Psoas muscle (tissue), 8 donors: Measurements from ENCODE around the gene ANKMY1. TPM values are rescaled to one million over a fixed set of nuclear protein-coding genes. Genes with fewer than 3 reads are reported as not detected.
A peak's percentile ranks its signal among the peaks of the same experiment; 100 is the strongest.

Experiments used
- ATAC-seq, 4 donors: fragments of 200-7000 bp; cut with Tn5 transposase; one replicate each; pipeline ENCODE4 v1.9.1; 2020; ENCODE audit warnings: moderate library complexity in 3 of 4, mild to moderate bottlenecking in 2 of 4
- DNase-seq, 2 donors: peaks; one replicate each; pipeline ENCODE4 v3.0.0-alpha.2; 2020
- H3K27ac ChIP-seq: fragments of 200-600 bp; one replicate; pipeline ENCODE4 v1.8.0; 2022
- H3K27me3 ChIP-seq, 3 donors: fragments of 200-600 bp in 1 of 3; one replicate each; pipeline versions ENCODE4 v1.6.1 to v1.8.0; 2013 to 2022; ENCODE audit warnings: low read length in 2 of 3, mild to moderate bottlenecking in 2 of 3, moderate library complexity in 1 of 3; ENCODE audit not compliant: insufficient read depth in 3 of 3
- H3K36me3 ChIP-seq, 2 donors: fragments of 200-600 bp in 1 of 2; one replicate each; pipeline versions ENCODE4 v1.6.1 to v1.8.0; 2013 to 2022; ENCODE audit warnings: low read depth in 1 of 2, mild to moderate bottlenecking in 1 of 2, moderate library complexity in 1 of 2; ENCODE audit not compliant: insufficient read depth in 1 of 2
- H3K4me1 ChIP-seq: fragments of 200-600 bp; one replicate; pipeline ENCODE4 v1.8.0; 2022
- H3K4me3 ChIP-seq: fragments of 200-600 bp; one replicate; pipeline ENCODE4 v1.8.0; 2022; ENCODE audit warnings: mild to moderate bottlenecking
- H3K9me3 ChIP-seq: fragments of 200-600 bp; one replicate; pipeline ENCODE4 v1.8.0; 2022
- WGBS, 3 donors: extraction: QIAGEN DNeasy Blood & Tissue Kit; methylation state at CpG; one replicate each; pipeline versions ENCODE4 v1.1.6 to v1.1.7; 2013; 5-methylcytosine and 5-hydroxymethylcytosine counted together
- intact Hi-C, 2 donors: fragments of 100-400 bp; cut with DNase I; formaldehyde crosslinking; loops; one replicate each; pipeline versions ENCODE4 v1.11.0 to v1.14.2; 2022
- polyA plus RNA-seq, 3 donors: library from polyadenylated mRNA; stranded (reverse); fragments of 200-250 nt; gene quantifications; one replicate each; pipeline ENCODE4 v1.2.3, GENCODE V29; 2013
- total RNA-seq, 4 donors: library from RNA; stranded (reverse); fragmentation: NEBNext Ultra II Directional in 2 of 4; extraction: Animal tissue kit (Norgen Biotek cat#: 25700) in 2 of 4; gene quantifications; one replicate each; pipeline versions ENCODE4 v1.2.1 to v1.2.4, GENCODE V29; 2021 to 2023
- TF ChIP-seq, protein P1 (sequence below): fragments of 200-600 bp; IDR thresholded peaks from one replicate; pipeline ENCODE4 v1.8.0; 2022; ENCODE audit warnings: antibody characterized with exemption
- donor health status: healthy with polysubstance abuse.
- donor health status: DM: no; HTN: no; CAD: no; lungs with moderate emphysema.
- donor health status: Bipolar disorder and iron deficiency.
- donor health status: healthy.
- donor health status: DM: yes; HTN: yes; CAD: no.
- donor health status: DM: no; HTN: no; CAD: no.
- donor health status: DM: no; HTN: no; CAD: no.
- donor health status: DM: yes; HTN: yes; CAD: no.

Gene ANKMY1
- total and polyA plus RNA-seq, 7 donors = 1.4 to 5.8 (median 3.0) TPM

DNA sequence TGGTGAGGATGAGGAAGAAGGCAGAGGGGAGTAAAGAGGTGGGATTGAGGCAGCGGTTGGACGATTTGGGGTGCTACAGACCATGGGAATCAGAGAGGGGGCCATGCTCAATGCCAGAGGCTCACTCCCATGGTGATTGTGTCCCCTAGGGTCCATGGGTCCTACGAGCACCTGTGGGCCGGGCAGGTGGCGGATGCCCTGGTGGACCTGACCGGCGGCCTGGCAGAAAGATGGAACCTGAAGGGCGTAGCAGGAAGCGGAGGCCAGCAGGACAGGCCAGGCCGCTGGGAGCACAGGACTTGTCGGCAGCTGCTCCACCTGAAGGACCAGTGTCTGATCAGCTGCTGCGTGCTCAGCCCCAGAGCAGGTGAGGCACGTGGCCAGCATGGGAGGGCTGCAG lies 34.0 kb upstream of the ANKMY1 start:
- WGBS, 3 donors = 94 to 97% (median 97%) methylated on average over 13 of the region's 13 CpGs

DNA sequence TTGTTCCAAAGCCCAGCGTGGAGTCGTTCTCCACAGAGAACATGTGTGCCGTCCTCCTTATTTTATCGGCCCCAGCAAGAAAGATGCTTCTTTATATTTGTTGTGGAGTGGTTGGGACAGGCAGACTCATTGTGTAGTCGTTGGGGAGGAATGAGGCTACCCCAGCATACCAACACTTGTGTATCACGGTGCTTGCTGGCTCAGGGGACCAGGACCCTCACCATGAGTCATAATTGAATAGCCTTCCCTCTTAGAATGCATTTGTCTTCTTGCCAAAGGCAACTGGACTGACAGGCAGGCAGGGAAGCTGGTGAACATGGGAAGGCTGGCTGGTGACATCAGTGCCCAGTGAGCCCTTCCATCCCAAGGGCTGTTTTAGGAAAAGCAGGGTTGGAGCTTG lies 33.4 kb upstream of the ANKMY1 start:
- WGBS, 3 donors = 88 to 94% (median 89%) methylated on average over 6 of the region's 6 CpGs
- DNase-seq (no peak), ATAC-seq (no peak)
- Histone ChIP-seq H3K9me3 (no peaks in the 10 kb centered on the region), H3K4me1 (peaks cover 17% of the 10 kb centered on the region), H3K4me3 (no peak overlapping the region), H3K36me3 (peaks cover 0 to 51% of the 10 kb centered on the region in 2 donors), H3K27ac (no peak overlapping the region), H3K27me3 (no peaks in the 10 kb centered on the region)
- intact Hi-C loops = no loop called here
- TF ChIP-seq, protein P1, sequence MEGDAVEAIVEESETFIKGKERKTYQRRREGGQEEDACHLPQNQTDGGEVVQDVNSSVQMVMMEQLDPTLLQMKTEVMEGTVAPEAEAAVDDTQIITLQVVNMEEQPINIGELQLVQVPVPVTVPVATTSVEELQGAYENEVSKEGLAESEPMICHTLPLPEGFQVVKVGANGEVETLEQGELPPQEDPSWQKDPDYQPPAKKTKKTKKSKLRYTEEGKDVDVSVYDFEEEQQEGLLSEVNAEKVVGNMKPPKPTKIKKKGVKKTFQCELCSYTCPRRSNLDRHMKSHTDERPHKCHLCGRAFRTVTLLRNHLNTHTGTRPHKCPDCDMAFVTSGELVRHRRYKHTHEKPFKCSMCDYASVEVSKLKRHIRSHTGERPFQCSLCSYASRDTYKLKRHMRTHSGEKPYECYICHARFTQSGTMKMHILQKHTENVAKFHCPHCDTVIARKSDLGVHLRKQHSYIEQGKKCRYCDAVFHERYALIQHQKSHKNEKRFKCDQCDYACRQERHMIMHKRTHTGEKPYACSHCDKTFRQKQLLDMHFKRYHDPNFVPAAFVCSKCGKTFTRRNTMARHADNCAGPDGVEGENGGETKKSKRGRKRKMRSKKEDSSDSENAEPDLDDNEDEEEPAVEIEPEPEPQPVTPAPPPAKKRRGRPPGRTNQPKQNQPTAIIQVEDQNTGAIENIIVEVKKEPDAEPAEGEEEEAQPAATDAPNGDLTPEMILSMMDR = no peak

More for the DNA sequence above, 34.0 kb upstream of the ANKMY1 start:
- Histone ChIP-seq H3K36me3 (peaks cover 0 to 51% of the 10 kb centered on the region in 2 donors), H3K27ac (no peak overlapping the region), H3K4me1 (peaks cover 20% of the 10 kb centered on the region), H3K9me3 (no peaks in the 10 kb centered on the region), H3K27me3 (no peaks in the 10 kb centered on the region), H3K4me3 (no peak overlapping the region)
- intact Hi-C loops = no loop called here
- peak; percentile 5 to 38 for DNase-seq
- TF ChIP-seq, protein P1 = no peak
- no peak for ATAC-seq

DNA sequence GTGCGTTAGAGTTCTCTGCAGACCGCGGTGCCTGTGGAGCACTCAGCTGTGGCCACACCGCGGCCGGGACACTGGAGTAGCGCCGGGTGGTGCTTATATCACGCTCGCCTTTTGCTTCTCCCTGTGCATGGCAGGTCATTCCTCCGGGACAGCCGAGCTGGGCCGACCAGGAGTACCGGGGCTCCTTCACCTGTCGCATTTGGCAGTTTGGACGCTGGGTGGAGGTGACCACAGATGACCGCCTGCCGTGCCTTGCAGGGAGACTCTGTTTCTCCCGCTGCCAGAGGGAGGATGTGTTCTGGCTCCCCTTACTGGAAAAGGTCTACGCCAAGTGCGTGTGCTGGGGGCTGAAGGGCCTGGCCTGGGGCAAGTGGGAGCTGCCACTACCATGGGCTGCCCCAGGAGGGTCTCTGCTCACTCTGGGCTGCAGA lies 32.9 kb upstream of the ANKMY1 start:
- no peaks in the 10 kb centered on the region for H3K27me3 ChIP-seq
- 94 to 96% (median 94%) methylated on average over 20 to 21 of the region's 21 CpGs for WGBS, 3 donors
- intact Hi-C loops = no loop called here
- H3K4me3 ChIP-seq = no peak overlapping the region
- peaks cover 13% of the 10 kb centered on the region for H3K4me1 ChIP-seq
- peaks cover 0 to 51% of the 10 kb centered on the region in 2 donors for H3K36me3 ChIP-seq
- no peak overlapping the region for H3K27ac ChIP-seq
- TF ChIP-seq, protein P1 = no peak
- DNase-seq (peak; percentile 6 to 40), ATAC-seq (no peak)
- no peaks in the 10 kb centered on the region for H3K9me3 ChIP-seq

DNA sequence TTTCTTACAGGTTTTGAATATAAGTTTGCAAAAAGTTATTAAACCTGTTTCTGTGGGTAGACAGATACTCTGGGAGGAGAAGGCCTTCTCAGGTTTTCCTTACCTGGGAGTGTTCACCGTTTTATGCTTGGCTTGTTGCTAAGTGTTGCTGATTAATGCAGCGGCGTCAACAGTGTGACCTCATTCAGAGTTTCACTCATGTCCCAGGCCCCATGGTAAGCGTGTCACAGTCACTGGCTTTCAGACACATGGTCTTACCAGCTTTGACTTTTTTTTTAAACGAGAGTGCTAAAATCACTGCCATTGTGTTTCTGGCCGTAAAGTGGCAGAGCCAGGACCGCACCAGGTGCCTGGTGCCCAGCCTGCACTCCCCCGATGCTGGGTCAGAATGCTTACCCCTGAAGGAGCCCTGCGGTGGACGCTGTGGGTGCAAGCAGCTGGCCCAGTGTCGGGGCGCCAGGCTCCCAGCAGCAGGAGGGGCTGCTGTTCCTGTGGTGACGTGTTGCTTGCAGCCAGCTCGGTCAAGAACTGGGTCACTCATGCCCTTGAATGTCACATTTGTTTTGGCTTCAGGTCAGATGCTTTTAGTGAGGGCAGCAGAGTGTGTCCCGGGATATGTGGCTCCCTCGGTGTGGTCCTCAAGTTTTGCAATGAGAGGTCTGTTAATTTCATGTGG lies 32.2 kb upstream of the ANKMY1 start:
- intact Hi-C loops = loop anchor here in 1 of 2 donors (10.0 kb wide), 1 partner anchor 405 kb away; the partner anchor contains the start of gene SNED1
- 71 to 86% (median 75%) methylated on average over 16 of the region's 16 CpGs for WGBS, 3 donors
- Histone ChIP-seq H3K27me3 (no peaks in the 10 kb centered on the region), H3K27ac (no peak overlapping the region), H3K4me3 (no peak overlapping the region), H3K9me3 (no peaks in the 10 kb centered on the region), H3K4me1 (peaks cover 15% of the 10 kb centered on the region), H3K36me3 (peaks cover 0 to 47% of the 10 kb centered on the region in 2 donors)
- no peak for ATAC-seq
- peak; percentile 7 to 39 for DNase-seq
- TF ChIP-seq, protein P1 = no peak
